ENCODE data around the gene TBC1D12. TPM values are rescaled to one million over a fixed set of nuclear protein-coding genes. Genes with fewer than 3 reads are reported as not detected.
"Not testable (repeated sequence)": the region's sequence is repeated elsewhere in the genome, so short reads cannot be mapped to it uniquely, and the experiment has no call there.

The TBC1D12 gene
- total RNA-seq, 2 experiments from 2014 or later: 1.9 to 3.9 TPM

DNA sequence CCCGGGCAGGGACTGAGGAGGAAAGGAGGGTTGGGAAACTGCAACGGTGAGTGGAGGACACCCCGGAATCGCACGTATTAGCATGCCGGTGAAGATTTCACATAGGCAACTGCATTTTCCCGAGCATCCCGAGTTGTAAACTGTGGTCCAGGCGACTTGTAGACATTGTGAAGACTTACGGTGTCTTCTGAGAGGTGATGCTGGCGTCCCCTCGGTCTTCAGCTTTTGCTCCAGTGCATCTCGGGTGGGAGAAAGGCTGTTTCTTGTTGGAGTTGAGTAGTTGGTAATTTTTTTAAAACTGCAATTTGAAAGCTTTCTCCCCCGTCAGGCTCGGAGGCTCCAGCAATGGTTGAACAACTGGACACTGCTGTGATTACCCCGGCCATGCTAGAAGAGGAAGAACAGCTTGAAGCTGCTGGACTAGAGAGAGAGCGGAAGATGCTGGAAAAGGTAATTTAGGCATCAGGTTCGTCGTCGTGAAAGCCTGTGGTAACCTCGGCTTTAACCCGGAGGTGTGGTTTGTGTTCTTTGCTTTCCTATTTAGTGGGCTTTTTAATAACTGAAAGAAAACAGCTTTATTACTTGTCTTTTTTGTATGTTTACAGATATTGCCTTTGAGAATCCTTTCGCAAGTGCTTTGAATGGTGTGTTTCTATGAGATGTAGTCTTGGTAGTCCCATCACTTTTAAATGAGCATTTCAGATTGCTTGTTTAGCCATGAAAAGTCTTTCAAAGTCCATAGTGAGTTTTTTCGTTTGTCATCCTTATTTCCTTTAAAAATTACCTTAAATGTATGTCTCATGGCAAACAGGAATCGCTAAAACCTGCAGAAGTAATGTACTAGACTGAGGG is 143.9 kb downstream of the TBC1D12 start:
- Histone ChIP-seq H3K27ac (ENCODE audit: low read depth, low read length, poor library complexity, severe bottlenecking) (peak overlapping the region; percentile 55), H3K36me3 (ENCODE audit: insufficient read depth, low read length) (peaks cover 51% of the 10 kb centered on the region), H3K4me3 (ENCODE audit: low read depth, low read length, poor library complexity, severe bottlenecking) (peak overlapping the region; percentile 91), H3K4me1 (ENCODE audit: insufficient read depth, low read length, poor library complexity, severe bottlenecking) (peaks cover 14% of the 10 kb centered on the region), H4K20me1 (ENCODE audit: insufficient read depth, low read length) (peaks cover 20% of the 10 kb centered on the region; the same call in 1 of the 2 replicates), H3K9me3 (ENCODE audit: low read length) (no peaks in the 10 kb centered on the region), H3K79me2 (ENCODE audit: insufficient read depth, low read depth, low read length) (peaks cover 54% of the 10 kb centered on the region), H2AFZ (ENCODE audit: low read length) (peak overlapping the region; percentile 75), H3K9me2 (ENCODE audit: insufficient read depth, low read length) (no peaks in the 10 kb centered on the region), H3K4me2 (ENCODE audit: low read length) (peak overlapping the region; percentile 90)
- TF ChIP-seq EZH2phosphoT487 (IDR thresholded peaks at IDR 0.05; ENCODE audit: borderline replicate concordance, low read depth, low read length): no peak
- TF ChIP-seq, protein P1, sequence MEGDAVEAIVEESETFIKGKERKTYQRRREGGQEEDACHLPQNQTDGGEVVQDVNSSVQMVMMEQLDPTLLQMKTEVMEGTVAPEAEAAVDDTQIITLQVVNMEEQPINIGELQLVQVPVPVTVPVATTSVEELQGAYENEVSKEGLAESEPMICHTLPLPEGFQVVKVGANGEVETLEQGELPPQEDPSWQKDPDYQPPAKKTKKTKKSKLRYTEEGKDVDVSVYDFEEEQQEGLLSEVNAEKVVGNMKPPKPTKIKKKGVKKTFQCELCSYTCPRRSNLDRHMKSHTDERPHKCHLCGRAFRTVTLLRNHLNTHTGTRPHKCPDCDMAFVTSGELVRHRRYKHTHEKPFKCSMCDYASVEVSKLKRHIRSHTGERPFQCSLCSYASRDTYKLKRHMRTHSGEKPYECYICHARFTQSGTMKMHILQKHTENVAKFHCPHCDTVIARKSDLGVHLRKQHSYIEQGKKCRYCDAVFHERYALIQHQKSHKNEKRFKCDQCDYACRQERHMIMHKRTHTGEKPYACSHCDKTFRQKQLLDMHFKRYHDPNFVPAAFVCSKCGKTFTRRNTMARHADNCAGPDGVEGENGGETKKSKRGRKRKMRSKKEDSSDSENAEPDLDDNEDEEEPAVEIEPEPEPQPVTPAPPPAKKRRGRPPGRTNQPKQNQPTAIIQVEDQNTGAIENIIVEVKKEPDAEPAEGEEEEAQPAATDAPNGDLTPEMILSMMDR (conservative IDR thresholded peaks at IDR 0.05; ENCODE audit: low read length): no peak
- ChIA-PET POLR2A (interaction anchor here (0.5 to 1.8 kb wide), 8 partner anchors 9 to 644 kb away, joined by 3 to 4 read pairs (median 3); no protein-coding TSS in a partner anchor), CTCF (ENCODE audit: unreplicated experiment) (no interaction called here)
- BruUV-seq (replicated peaks): no TSS peak
- DNase-seq (ENCODE audit: low spot score): peak; percentile 47
- intact Hi-C loops (cut with micrococcal nuclease; ENCODE audit: unreplicated experiment): loop anchor here (5.0 to 10.0 kb wide), 3 partner anchors 144 to 844 kb away; partner anchors contain the start of genes FRA10AC1 and TBC1D12

DNA sequence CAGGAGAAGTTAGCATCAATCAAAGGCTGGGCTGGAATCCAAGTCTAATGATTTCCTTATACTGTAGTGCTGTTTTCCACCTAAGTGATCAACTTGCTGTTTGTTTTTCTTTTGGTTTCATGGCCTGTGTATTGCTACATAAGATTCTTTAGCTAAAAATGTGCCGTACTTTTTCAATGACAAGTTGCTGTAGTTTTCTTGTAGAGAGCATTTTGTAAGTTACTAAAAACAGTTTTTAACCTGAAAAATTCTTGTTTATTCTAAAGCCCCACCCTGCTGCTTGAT is 144.5 kb downstream of the TBC1D12 start:
- H3K4me2 ChIP-seq (ENCODE audit: low read length): peak overlapping the region; percentile 90
- H3K27ac ChIP-seq (ENCODE audit: low read depth, low read length, poor library complexity, severe bottlenecking): peak overlapping the region; percentile 55
- no peaks in the 10 kb centered on the region for H3K9me3 ChIP-seq (ENCODE audit: low read length)
- TF ChIP-seq EZH2phosphoT487 (IDR thresholded peaks at IDR 0.05; ENCODE audit: borderline replicate concordance, low read depth, low read length): no peak
- TF ChIP-seq, protein P1 (conservative IDR thresholded peaks at IDR 0.05; ENCODE audit: low read length): no peak
- ChIA-PET POLR2A (interaction anchor here (0.5 to 1.5 kb wide), 3 partner anchors 70 to 643 kb away, joined by 3 read pairs; no protein-coding TSS in a partner anchor), CTCF (ENCODE audit: unreplicated experiment) (no interaction called here)
- peaks cover 58% of the 10 kb centered on the region for H3K79me2 ChIP-seq (ENCODE audit: insufficient read depth, low read depth, low read length)
- H3K9me2 ChIP-seq (ENCODE audit: insufficient read depth, low read length): no peaks in the 10 kb centered on the region
- H3K36me3 ChIP-seq (ENCODE audit: insufficient read depth, low read length): peaks cover 56% of the 10 kb centered on the region
- H3K4me1 ChIP-seq (ENCODE audit: insufficient read depth, low read length, poor library complexity, severe bottlenecking): peaks cover 14% of the 10 kb centered on the region
- peak; percentile 34 for DNase-seq (ENCODE audit: low spot score)
- intact Hi-C loops (cut with micrococcal nuclease; ENCODE audit: unreplicated experiment): loop anchor here (5.0 to 10.0 kb wide), 3 partner anchors 145 to 845 kb away; partner anchors contain the start of genes FRA10AC1 and TBC1D12
- H3K4me3 ChIP-seq (ENCODE audit: low read depth, low read length, poor library complexity, severe bottlenecking): peak overlapping the region; percentile 91
- TSS peak; percentile 66 for BruUV-seq (replicated peaks)
- peaks cover 20% of the 10 kb centered on the region; the same call in 1 of the 2 replicates for H4K20me1 ChIP-seq (ENCODE audit: insufficient read depth, low read length)
- H2AFZ ChIP-seq (ENCODE audit: low read length): no peak overlapping the region

DNA sequence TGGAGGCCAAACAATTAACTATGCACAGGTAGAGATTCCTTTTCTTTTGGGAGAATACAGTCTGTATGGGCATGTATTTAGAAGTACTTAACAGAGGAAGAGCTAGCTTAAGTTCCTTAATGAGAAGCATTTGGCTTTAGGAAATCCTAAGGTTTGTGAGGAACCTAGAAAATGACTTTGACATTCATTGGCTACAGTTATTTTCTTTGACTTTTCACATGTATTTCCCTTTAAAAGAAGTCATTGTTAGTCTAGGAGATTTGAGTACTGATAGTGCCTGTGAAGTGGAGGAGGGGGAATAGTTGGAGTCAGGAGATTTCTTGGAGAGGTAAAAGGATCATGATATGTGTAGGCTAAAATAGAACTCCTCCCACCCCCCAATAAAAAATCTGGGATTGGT is 146.9 kb downstream of the TBC1D12 start:
- Histone ChIP-seq H3K79me2 (ENCODE audit: insufficient read depth, low read depth, low read length) (peaks cover 77% of the 10 kb centered on the region), H3K9me3 (ENCODE audit: low read length) (no peaks in the 10 kb centered on the region), H3K36me3 (ENCODE audit: insufficient read depth, low read length) (peaks cover 79% of the 10 kb centered on the region), H2AFZ (ENCODE audit: low read length) (no peak overlapping the region), H3K4me3 (ENCODE audit: low read depth, low read length, poor library complexity, severe bottlenecking) (no peak overlapping the region), H3K27ac (ENCODE audit: low read depth, low read length, poor library complexity, severe bottlenecking) (no peak overlapping the region), H3K9me2 (ENCODE audit: insufficient read depth, low read length) (no peaks in the 10 kb centered on the region), H4K20me1 (ENCODE audit: insufficient read depth, low read length) (peaks cover 20% of the 10 kb centered on the region; the same call in 1 of the 2 replicates), H3K4me1 (ENCODE audit: insufficient read depth, low read length, poor library complexity, severe bottlenecking) (peaks cover 14% of the 10 kb centered on the region), H3K4me2 (ENCODE audit: low read length) (no peak overlapping the region)
- BruUV-seq (replicated peaks): no TSS peak
- no peak for DNase-seq (ENCODE audit: low spot score)
- ChIA-PET CTCF (ENCODE audit: unreplicated experiment) (no interaction called here), POLR2A (no interaction called here)
- TF ChIP-seq EZH2phosphoT487 (IDR thresholded peaks at IDR 0.05; ENCODE audit: borderline replicate concordance, low read depth, low read length): no peak
- TF ChIP-seq, protein P1 (conservative IDR thresholded peaks at IDR 0.05; ENCODE audit: low read length): no peak
- intact Hi-C loops (cut with micrococcal nuclease; ENCODE audit: unreplicated experiment): loop anchor here (5.0 to 10.0 kb wide), 3 partner anchors 147 to 847 kb away; partner anchors contain the start of genes FRA10AC1 and TBC1D12

DNA sequence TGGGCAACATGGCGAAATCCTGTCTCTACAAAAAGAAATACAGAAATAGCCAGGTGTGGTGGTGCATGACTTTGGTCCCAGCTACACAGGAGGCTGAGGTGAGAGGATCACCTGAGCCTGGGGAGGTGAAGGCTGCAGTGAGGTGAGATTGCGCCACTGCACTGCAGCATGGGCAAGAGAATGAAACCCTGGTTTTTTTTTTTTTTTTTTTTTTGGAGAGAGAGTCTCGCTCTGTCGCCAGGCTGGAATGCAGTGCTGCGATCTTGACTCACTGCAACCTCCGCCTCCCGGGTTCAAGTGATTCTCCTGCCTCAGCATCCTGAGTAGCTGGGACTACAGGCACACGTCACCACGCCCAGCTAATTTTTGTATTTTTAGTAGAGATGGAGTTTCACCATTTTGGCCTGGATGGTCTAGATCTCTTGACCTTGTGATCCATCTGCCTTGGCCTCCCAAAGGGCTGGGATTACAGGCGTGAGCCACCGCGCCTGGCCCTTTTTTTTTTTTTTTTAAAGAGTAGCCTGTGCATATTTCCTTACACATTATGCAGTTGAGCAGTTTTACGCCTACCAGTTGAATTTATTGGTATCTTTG is 165.5 kb downstream of the TBC1D12 start:
- H3K4me3 ChIP-seq (ENCODE audit: low read depth, low read length, poor library complexity, severe bottlenecking); H3K4me2 ChIP-seq (ENCODE audit: low read length); intact Hi-C loops (cut with micrococcal nuclease; ENCODE audit: unreplicated experiment); H3K9me3 ChIP-seq (ENCODE audit: low read length); H3K9me2 ChIP-seq (ENCODE audit: insufficient read depth, low read length); H3K4me1 ChIP-seq (ENCODE audit: insufficient read depth, low read length, poor library complexity, severe bottlenecking); BruUV-seq (replicated peaks); H2AFZ ChIP-seq (ENCODE audit: low read length); POLR2A ChIA-PET; DNase-seq (ENCODE audit: low spot score); H3K79me2 ChIP-seq (ENCODE audit: insufficient read depth, low read depth, low read length); H3K27ac ChIP-seq (ENCODE audit: low read depth, low read length, poor library complexity, severe bottlenecking); CTCF ChIA-PET (ENCODE audit: unreplicated experiment); H4K20me1 ChIP-seq (ENCODE audit: insufficient read depth, low read length): not testable (repeated sequence)
- H3K36me3 ChIP-seq (ENCODE audit: insufficient read depth, low read length): peaks cover 99% of the 10 kb centered on the region

Measured in OCI-LY7 (cell line).